Sciatic nerve (tissue), 2 donors: Measurements from ENCODE around the gene PNMA3. TPM values are rescaled to one million over a fixed set of nuclear protein-coding genes. Genes with fewer than 3 reads are reported as not detected.
A peak's percentile ranks its signal among the peaks of the same experiment; 100 is the strongest.
"Not testable (repeated sequence)": the region's sequence is repeated elsewhere in the genome, so short reads cannot be mapped to it uniquely, and the experiment has no call there.

Experiments used
- ATAC-seq: fragments of 200-7000 bp; cut with Tn5 transposase; one replicate; pipeline ENCODE4 v1.9.1; 2020; ENCODE audit warnings: mild to moderate bottlenecking, moderate library complexity
- DNase-seq: peaks from one replicate; pipeline ENCODE4 v3.0.0-alpha.2; 2020; ENCODE audit warnings: low spot score
- intact Hi-C: fragments of 100-400 bp; cut with DNase I; formaldehyde crosslinking; loops from one replicate; pipeline ENCODE4 v1.14.2; 2022
- total RNA-seq: library from RNA; stranded (reverse); fragmentation: NEBNext Ultra II Directional; extraction: Animal tissue kit (Norgen Biotek cat#: 25700); gene quantifications from one replicate; pipeline ENCODE4 v1.2.1, GENCODE V29; 2021
- donor health status: DM: no; HTN: no; CAD: no.
- donor health status: DM: no; HTN: no; CAD: no.

Gene PNMA3
- total RNA-seq, 1 donor from 2014 or later = 1.1 TPM

- DNase-seq, intact Hi-C loops: not testable (repeated sequence)
- ATAC-seq = peak; percentile 49
Observed at GRCh38 chrX:153071909-153072583, 15.8 kb downstream of the PNMA3 start, which contains the start of gene PNMA6A. Gene PNMA6A (plus strand): TSS chrX:153072454. CDS start chrX:153073063, 609 bp downstream.

- DNase-seq, intact Hi-C loops, ATAC-seq: not testable (repeated sequence)
Observed at GRCh38 chrX:153073331-153073730, 17.1 kb downstream of the PNMA3 start.

DNA sequence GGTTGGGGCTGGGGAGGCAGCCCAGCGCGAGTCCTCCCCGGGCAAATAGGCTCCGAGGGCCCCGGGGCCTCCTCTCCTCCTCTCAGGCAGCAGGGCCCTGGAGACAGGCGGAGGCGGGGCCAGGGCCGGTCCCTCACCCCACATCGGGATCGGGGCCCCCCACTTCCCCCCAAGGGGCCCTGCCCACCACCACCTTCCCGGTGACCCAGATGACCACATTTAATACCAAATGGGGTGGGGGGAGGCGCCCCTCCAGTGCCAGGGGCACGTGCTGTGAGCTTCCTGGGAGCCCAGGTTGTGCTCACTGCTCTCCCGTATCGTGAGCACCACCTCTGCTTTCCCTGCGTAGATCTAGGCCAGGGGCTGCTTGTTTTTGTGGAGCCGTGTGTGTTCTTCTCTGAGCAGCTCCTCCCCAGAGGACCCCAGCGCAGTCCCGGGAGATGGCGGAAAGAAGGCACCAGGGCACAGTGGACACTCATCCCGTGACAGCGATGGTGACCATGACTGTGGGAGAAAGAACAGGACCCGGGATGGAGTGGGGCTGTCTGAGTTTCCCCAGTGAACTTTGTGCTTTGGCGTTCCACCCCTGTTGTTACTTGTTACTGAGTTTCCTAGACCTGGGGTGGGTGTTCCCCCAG, 18.1 kb downstream of the PNMA3 start:
- DNase-seq (no peak), ATAC-seq (no peak)
- intact Hi-C loops = no loop called here

GRCh38 chrX:153074935-153075334, 18.7 kb downstream of the PNMA3 start:
- intact Hi-C loops = no loop called here
- no peak for DNase-seq
- no peak for ATAC-seq

GRCh38 chrX:153075366-153075765, 19.1 kb downstream of the PNMA3 start:
- ATAC-seq (no peak), DNase-seq (no peak)
- intact Hi-C loops = no loop called here

GRCh38 chrX:153077437-153078135, 21.3 kb downstream of the PNMA3 start:
- ATAC-seq = peak; percentile 63

DNA sequence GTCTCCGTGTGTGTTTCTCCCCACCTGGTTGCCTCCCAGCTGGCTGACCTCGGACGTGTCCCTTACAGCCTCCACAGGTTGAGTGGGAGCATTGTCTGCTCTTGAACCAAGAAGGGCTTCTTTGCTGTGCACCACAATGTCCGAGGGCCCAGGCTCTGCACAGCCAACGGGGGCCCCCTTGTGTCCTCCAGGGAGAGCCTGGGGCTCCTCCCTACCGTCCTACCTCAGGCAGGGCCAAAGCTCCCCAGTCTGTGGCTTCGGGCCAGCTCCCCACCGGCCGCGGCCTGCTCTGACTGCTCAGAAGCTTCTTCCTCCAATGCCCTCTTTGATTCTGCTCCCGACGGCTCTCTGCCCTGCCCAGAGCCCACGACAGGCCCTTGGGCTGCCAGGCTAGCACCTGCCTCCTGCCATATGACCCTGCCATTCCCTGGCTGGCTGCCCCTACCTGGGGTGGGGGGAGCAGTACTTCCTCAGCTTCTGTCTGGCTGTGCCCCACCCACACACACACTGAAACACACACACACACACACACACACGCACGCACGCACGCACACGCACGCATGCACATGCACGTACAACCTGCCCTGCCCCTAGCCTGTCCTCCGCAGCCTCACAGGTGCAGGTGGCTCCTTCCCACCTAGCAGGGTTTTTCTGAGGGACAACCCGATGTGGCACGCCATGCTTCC, 27.1 kb downstream of the PNMA3 start:
- intact Hi-C loops, ATAC-seq, DNase-seq: not testable (repeated sequence)

More at GRCh38 chrX:153077437-153078135, 21.3 kb downstream of the PNMA3 start:
- intact Hi-C loops, DNase-seq: not testable (repeated sequence)

GRCh38 chrX:153102418-153102817, 46.1 kb downstream of the PNMA3 start:
- DNase-seq (no peak), ATAC-seq (no peak)
- intact Hi-C loops = no loop called here

DNA sequence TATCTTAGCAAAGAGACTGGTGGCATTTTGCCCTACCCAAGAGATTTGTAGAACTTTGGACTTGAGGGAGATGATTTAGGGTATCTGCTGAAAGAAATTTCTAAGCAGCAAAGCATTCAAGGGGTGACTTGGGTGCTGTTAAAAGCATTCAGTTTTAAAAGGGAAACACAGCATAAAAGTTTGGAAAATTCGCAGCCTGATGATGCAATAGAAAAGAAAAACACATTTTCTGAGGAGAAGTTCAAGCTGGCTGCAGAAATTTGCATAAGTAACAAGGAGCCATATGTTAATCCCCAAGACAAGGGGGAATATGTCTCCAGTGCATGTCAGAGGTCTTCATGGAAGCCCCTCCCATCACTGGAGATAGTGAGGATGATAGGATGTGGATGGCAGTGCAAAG, 48.7 kb downstream of the PNMA3 start:
- intact Hi-C loops, DNase-seq, ATAC-seq: not testable (repeated sequence)

DNA sequence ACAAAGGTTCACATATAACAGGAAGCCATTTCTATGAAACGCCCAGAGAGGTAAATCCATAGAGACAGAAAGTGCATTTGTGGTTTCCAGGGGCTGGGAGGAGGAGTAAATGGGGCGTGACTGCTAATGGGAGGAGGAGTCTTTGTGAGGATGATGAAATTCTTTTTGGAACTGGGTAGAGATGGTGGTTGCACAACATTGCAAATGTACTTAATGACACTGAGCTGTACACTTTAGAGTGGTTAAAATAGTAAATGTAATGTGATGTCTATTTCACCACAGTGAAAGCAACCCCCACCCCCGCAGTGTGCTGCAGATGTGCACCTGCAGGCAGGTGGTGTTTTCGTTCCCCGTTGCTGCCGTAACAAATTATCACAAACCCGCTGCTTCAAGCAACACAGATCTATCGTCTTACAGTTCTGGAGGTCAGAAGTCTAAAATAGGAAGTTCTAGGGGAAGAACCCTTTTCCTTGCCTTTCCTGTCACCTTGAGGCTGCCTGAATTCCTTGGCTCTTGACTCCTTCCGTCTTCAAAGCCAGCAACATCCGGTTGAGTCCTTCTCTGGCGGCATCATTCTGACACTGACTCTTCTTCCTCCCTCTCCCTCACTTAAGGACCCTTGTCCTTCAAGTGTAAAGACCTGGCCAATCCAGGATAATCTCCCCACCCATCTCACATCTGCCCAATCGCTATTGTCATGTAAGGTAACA, 50.0 kb downstream of the PNMA3 start:
- DNase-seq, intact Hi-C loops: not testable (repeated sequence)
- peak; percentile 65 for ATAC-seq

Other genes starting within 250 kb of the PNMA3 start
- gene CETN2, start 225.7 kb upstream of the PNMA3 start, total RNA-seq = 25.0 TPM
- gene NSDHL, start 225.4 kb upstream of the PNMA3 start, total RNA-seq = 18.0 TPM
- gene ZNF185, start 158.4 kb upstream of the PNMA3 start, total RNA-seq = 26.9 TPM
- not detected for gene PNMA5, start 62.4 kb upstream of the PNMA3 start, total RNA-seq
- gene PNMA6A, start 16.0 kb downstream of the PNMA3 start, total RNA-seq = 4.9 TPM
- gene MAGEA1, start 122.8 kb downstream of the PNMA3 start, total RNA-seq = not detected